ENCODE measurements around the gene PHB1.

- no peak for TF ChIP-seq CTCF (IDR thresholded peaks at IDR 0.05)
- no peak for TF ChIP-seq REST (IDR thresholded peaks at IDR 0.05; ENCODE audit: insufficient read depth in 1 of 2, low read depth in 2 of 2, low read length in 1 of 2)
These were observed 34.8 kb downstream of the PHB1 start for GRCh38 chr17:49379926-49380325.
